GM19395 (cell line): ENCODE data around the gene MRGPRF.

Source experiments
- ATAC-seq: cut with Tn5 transposase; IDR thresholded peaks from one replicate; pipeline ENCODE4 v1.9.1; 2021; ENCODE audit warnings: mild to moderate bottlenecking, moderate library complexity; ENCODE audit not compliant: unreplicated experiment

Gene MRGPRF

GRCh38 chr11:69013009-69013951, at the start of gene MRGPRF:
Gene MRGPRF (minus strand): TSS chr11:69013246. CDS start chr11:69009901, 3,345 bp downstream.
- ATAC-seq = no peak

GRCh38 chr11:69062169-69062855, 49.3 kb upstream of the MRGPRF start:
- ATAC-seq = no peak

- ATAC-seq = no peak
Observed at GRCh38 chr11:69061713-69062053, 48.6 kb upstream of the MRGPRF start.

DNA sequence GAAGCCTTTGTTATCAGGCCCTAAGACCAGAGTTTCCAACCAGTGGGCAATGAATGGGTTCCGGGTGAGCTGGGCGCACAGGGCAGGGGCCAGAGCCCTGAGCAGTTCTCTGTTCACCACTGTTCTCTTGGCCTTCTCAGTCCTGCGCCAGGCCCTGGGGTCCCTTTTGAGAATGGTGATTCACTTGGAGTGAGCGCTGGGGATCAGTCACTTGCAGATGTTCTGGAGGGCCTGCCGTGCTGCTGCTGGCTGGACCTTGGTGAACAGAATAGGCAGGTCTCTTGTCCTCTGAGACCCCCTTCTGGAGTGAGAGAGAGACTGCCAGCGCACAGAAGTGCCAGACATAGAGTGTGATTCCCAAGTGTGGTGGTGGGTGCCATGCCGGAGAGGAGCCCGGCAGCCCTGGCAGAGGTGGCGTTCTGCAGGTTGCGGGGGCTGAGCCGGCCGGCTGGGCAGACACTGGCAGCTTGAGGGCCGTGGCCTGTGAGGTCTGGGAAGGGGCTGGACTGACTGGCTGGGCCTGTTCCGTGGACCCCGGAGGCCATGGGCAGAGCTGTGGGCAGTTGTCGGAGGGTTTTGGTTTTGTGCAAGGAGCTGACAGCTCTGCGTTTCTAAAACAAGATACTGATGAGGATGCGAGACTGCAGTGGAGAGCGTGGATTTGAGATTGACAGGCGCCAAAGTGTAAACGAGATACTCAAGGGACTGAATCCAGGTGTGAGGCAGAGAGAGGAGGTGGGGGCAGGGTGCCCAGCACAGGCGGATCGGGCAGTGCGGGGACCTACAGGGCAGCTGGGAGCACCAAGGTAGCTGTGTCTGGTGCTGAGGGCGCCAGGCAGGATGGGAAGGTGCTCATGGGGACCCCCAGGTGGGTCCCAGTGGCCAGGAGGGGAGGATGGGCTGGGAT, 48.0 kb upstream of the MRGPRF start:
- ATAC-seq = no peak

- no peak for ATAC-seq
Observed at GRCh38 chr11:69059985-69060384, 46.9 kb upstream of the MRGPRF start.

GRCh38 chr11:69059429-69059828, 46.4 kb upstream of the MRGPRF start:
- ATAC-seq = no peak

DNA sequence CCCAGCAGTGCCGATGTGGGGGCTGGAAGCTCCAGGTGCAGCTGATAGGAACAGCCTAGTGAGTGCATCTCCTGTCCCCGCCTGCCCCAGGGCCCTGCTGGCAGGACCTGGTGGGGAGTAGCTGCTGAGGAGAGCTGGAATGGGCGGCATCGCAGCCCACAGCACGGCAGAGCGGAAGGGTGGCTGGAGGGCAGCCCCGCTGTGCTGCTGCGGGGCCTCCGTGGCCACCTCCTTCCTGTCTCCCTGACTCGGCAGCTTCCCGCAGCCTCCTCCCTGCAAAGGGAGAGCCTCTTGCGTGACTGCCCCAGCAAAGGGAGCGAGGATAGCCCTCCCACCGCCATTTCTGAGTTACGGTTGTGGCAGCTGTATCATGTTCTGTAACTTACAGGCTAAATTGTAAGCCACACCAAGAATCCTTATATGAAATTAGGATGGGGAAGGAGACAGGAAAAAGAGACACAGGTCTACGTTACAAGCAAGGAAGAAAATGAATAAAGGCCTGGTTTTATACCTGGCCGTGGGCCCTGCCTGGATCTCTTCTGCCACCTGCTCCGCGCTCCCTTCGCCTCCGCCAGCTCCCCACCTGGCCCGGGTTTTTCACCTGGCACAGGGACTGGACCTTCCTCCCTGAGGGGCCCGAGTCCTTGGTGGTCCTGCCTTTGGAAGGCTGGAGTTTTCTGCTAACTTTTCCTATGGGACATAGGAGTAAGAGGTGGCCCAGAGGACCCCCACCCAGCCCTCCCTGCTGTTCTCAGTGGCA, 45.6 kb upstream of the MRGPRF start:
- no peak for ATAC-seq

- ATAC-seq = no peak
Observed at GRCh38 chr11:69057801-69058200, 44.8 kb upstream of the MRGPRF start.

GRCh38 chr11:69057236-69057635, 44.2 kb upstream of the MRGPRF start:
- no peak for ATAC-seq

DNA sequence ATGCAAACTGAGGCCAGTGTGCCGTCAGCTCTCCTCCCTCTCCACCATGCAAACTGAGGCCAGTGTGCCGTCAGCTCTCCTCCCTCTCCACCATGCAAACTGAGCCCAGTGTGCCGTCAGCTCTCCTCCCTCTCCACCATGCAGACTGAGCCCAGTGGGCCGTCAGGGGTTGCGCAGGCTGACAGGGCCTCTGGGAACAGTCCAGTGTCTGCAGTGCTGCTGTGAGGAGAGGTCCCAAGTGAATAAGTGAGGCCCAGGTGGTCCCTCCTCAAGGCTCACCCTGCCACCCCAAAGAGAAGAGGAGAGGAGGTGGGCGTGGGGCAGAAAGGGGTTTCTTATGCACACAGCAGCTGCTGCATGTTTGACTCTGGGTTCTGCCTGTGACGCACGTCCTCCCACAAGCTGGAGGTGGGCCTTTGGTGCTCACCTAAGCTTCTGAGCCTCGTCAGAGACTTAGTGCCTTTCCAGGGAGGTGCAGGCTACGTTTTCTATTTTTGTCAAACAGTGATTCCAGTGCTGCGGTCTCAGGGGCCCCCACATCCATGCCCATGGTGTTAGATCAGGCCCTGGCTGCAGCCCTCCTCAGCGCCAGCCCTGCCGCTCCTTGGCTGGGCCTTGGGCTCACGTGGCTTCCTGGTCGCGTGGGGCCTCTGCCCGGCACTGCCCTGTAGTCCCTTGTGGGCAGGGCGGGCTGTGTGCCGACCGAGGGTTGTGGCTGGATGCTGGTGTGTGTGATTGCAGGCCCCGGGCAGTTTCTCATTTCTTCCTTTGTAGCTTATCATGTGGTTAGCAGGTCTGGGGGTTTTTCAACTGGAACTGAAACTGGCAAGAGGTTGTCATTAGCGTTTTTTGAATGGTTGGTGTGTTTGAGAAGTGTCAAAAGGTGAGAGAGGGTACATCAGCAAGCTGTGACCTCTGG, 42.8 kb upstream of the MRGPRF start:
- peak; percentile 82 for ATAC-seq

DNA sequence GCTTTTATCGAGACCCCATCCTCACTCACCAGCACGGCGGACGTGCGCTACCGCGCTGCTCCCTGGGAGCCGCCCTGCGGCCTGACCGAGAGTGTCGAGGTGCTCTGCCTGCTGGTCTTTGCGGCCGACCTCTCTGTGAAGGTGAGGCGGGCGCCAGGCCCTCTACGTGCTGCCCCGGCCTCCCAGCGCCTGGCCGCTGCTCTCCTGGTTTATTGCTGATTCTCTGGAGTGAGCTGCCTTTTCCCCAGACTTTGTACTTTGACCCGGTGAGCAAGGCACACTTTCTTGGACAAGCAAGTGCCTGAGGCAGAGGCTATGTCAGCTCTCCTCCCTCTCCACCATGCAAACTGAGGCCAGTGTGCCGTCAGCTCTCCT, 42.2 kb upstream of the MRGPRF start:
- ATAC-seq = no peak

DNA sequence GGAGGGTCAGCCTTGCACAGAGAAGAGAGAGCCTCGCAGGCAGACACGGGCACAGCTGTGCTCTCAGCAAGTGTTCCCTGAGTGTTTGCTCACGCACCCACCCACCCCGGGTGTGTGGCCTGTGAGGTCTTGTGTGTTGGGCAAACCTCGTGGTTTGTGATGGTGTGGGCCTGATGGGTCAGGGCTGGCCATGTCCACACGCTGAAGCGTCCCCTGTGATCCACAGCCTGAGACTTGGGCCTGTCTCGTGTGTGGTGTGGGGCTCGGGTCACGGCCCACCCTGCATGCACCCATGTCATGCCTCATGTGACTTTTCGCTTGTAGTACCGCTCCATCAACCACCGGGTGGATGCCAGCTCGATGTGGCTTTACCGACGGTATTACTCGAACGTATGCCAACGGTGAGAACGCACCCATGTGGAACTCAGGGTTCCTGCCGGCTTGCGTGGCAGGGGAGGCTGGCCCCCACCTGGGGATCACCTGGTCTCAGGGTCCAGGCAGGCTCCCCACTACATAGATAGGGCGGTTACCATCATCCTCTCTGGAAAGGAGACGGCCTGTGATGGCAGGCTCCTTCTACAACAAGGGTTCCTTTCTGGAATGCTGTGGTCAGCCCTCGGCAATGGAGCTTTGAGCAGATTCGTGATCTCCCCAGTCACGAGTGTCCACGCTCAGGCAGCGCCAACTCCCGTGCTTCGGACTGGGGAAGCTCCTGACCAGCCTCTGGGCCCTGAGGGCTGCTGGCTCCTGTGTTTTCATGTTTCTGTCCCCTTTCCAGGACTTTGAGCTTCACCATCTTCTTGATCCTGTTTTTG, 41.6 kb upstream of the MRGPRF start:
- ATAC-seq = no peak

DNA sequence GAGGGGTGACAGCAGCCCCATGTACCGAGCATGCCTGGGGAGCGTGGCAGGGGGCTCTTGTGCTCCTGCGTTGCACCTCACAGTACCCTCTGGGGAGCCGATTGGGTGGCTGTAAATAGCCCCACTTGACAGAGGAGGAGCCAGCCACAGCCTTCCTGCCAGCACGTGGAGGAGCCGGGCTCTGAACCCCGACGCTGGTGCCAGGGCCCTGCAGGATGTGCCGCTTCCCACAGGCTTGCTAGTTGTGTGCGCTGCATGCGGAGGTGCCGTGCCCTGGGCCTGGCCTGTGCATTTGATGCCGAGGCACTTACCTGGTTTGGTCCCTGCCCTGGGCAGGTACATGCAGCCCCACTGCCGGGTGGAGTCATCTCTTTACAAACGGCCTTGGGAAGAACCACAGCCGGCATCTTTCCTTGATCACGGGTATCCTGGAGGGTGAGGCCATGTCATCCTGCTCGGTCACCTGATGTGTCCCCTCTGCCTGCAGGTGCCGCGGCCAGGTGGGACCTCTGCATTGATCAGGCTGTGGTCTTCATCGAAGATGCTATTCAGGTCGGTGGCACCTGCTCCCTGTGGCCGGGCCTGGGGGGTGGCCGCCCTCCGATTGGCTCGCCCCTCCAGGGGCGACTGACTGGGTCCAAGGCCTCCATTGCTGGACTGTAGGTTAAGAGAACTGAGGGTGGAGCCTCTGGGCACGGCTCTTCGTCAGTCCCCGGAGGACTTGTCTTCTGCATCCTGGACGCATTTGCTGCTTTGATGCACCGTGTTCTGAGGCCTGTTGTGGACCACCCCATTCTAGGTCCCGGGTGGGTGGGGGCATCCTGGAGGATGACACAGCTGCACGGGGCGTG, 40.7 kb upstream of the MRGPRF start:
- no peak for ATAC-seq

- ATAC-seq = no peak
Observed at GRCh38 chr11:69053169-69053477, 40.1 kb upstream of the MRGPRF start.

GRCh38 chr11:69052343-69053168, 39.5 kb upstream of the MRGPRF start:
- ATAC-seq = no peak

GRCh38 chr11:69051381-69052342, 38.6 kb upstream of the MRGPRF start:
- no peak for ATAC-seq
